A673 (cell line): ENCODE data around the gene PPP1R3A. TPM values are rescaled to one million over a fixed set of nuclear protein-coding genes. Genes with fewer than 3 reads are reported as not detected.

ENCODE experiments used
- BruUV-seq: library from RNA; stranded (reverse); fragments of 400-500 nt; replicated peaks from 2 replicates; lab custom pipeline; 2021; lab: Mats Ljungman, UMichigan
- CTCF ChIA-PET: fragments of 300-600 bp; sonication (Branson Sonifier 250); formaldehyde crosslinking; loops from one replicate; lab custom pipeline; 2022; ENCODE audit warnings: antibody characterized with exemption; lab: Charles Lee
- POLR2A ChIA-PET: fragments of 300-600 bp; sonication (Branson Sonifier 250); formaldehyde crosslinking; loops from one replicate; lab custom pipeline; 2022; ENCODE audit warnings: antibody characterized with exemption; ENCODE audit not compliant: low non-redundant PET; lab: Charles Lee
- DNase-seq: peaks from one replicate; pipeline ENCODE4 v3.0.0-alpha.2; 2015; ENCODE audit warnings: low spot score
- H3K27ac ChIP-seq: fragments of 200-600 bp; sonication (generic); 2 replicates; pipeline ENCODE4 v1.5.1; 2016; ENCODE audit warnings: mixed run types, low read depth, mild to moderate bottlenecking, mixed read lengths, antibody characterized with exemption, low read length; ENCODE audit not compliant: poor library complexity, severe bottlenecking
- H3K27me3 ChIP-seq: fragments of 200-600 bp; sonication (generic); replicated peaks from 2 replicates; pipeline ENCODE4 v1.6.1; 2017; ENCODE audit warnings: mixed run types, low read depth, mild to moderate bottlenecking, mixed read lengths, antibody characterized with exemption, low read length; ENCODE audit not compliant: insufficient read depth, poor library complexity
- H3K36me3 ChIP-seq: fragments of 200-600 bp; sonication (generic); 2 replicates; pipeline ENCODE4 v1.6.1; 2016; ENCODE audit warnings: mixed run types, mild to moderate bottlenecking, mixed read lengths, antibody characterized with exemption, low read length; ENCODE audit not compliant: insufficient read depth, poor library complexity, severe bottlenecking
- H3K4me1 ChIP-seq: fragments of 200-600 bp; sonication (generic); 2 replicates; pipeline ENCODE4 v1.6.1; 2017; ENCODE audit warnings: mixed run types, mild to moderate bottlenecking, mixed read lengths, antibody characterized with exemption, low read length; ENCODE audit not compliant: insufficient read depth, poor library complexity, severe bottlenecking
- H3K4me3 ChIP-seq: fragments of 200-600 bp; sonication (generic); 2 replicates; pipeline ENCODE4 v1.5.1; 2016; ENCODE audit warnings: low read depth, mixed run types, mild to moderate bottlenecking, mixed read lengths, low read length; ENCODE audit not compliant: poor library complexity, severe bottlenecking
- H3K9me3 ChIP-seq: fragments of 200-600 bp; sonication (generic); 2 replicates; pipeline ENCODE4 v1.6.1; 2016; ENCODE audit warnings: mixed run types, low read depth, mild to moderate bottlenecking, mixed read lengths, antibody characterized with exemption, low read length; ENCODE audit not compliant: poor library complexity, severe bottlenecking
- CTCF ChIP-seq: fragments of 300-800, 200-600 bp; sonication (generic); conservative IDR thresholded peaks from 2 replicates; pipeline ENCODE4 v1.5.1; 2017; ENCODE audit warnings: low read depth, mild to moderate bottlenecking, antibody characterized with exemption, low read length, moderate library complexity, mixed read lengths
- EZH2 ChIP-seq: fragments of 200-600 bp; sonication (generic); IDR thresholded peaks from 2 replicates; pipeline ENCODE4 v1.6.1; 2017; ENCODE audit warnings: borderline replicate concordance, low read depth, mild to moderate bottlenecking, mixed read lengths, antibody characterized with exemption, low read length; ENCODE audit not compliant: poor library complexity, severe bottlenecking
- intact Hi-C: fragments of 100-400 bp; cut with micrococcal nuclease; formaldehyde crosslinking; loops from one replicate; pipeline ENCODE4 v1.10.0; 2022; ENCODE audit not compliant: unreplicated experiment
- total RNA-seq: library from RNA; stranded (reverse); gene quantifications from 2 replicates; pipeline ENCODE4 v1.2.3, GENCODE V29; 2021

Gene PPP1R3A
- total RNA-seq, 1 experiment from 2014 or later = not detected

GRCh38 chr7:113873554-113874151 lies 45.2 kb downstream of the PPP1R3A start:
- H3K36me3 ChIP-seq = no peaks in the 10 kb centered on the region
- intact Hi-C loops = no loop called here
- H3K27me3 ChIP-seq = no peaks in the 10 kb centered on the region
- no TSS peak for BruUV-seq
- CTCF ChIA-PET = no interaction called here
- no peaks in the 10 kb centered on the region for H3K9me3 ChIP-seq
- H3K4me1 ChIP-seq = no peaks in the 10 kb centered on the region
- H3K27ac ChIP-seq = no peak overlapping the region
- H3K4me3 ChIP-seq = no peak overlapping the region
- TF ChIP-seq EZH2 = no peak
- TF ChIP-seq CTCF = no peak
- DNase-seq = no peak
- POLR2A ChIA-PET = no interaction called here

DNA sequence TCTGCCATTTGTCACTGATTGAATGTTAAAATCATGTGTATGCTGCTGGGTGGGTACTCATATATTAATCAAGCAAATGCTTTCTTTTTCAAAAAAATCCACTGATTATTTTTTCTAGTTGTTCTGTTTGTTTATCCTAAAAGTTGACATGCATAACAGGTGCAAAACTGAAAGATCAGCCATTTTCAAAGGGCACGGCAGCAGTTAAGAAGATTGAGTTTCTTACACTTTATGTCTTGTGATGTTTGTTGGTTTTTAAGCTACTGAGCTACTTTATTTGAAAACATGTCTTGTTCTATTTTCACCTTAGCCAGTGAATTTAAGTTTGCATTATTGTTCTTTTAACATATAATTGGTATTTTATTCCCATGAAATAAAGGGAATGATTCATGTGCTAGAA lies 45.8 kb downstream of the PPP1R3A start:
- intact Hi-C loops = no loop called here
- Histone ChIP-seq H3K27me3 (no peaks in the 10 kb centered on the region), H3K4me1 (no peaks in the 10 kb centered on the region), H3K36me3 (no peaks in the 10 kb centered on the region), H3K9me3 (no peaks in the 10 kb centered on the region), H3K4me3 (no peak overlapping the region), H3K27ac (no peak overlapping the region)
- POLR2A ChIA-PET = no interaction called here
- TF ChIP-seq CTCF (no peak), EZH2 (no peak)
- no peak for DNase-seq
- CTCF ChIA-PET = no interaction called here
- no TSS peak for BruUV-seq

DNA sequence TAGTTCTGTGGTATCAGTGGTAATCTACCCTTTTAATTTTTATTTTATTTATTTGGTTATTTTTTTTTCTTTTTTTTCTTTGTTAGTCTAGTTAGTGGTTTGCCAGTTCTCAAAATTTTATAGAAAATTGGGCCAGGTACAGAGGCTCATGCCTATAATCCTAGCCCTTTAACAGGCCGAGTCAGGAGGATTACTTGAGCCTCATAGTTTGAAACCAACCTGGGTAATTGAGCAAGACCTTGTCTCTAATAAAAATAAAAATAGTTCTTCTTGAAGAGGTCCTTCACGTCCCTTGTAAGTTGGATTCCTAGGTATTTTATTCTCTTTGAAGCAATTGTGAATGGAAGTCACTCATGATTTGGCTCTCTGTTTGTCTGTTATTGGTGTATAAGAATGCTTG lies 51.5 kb downstream of the PPP1R3A start:
- H3K9me3 ChIP-seq = no peaks in the 10 kb centered on the region
- H3K27me3 ChIP-seq = no peaks in the 10 kb centered on the region
- TF ChIP-seq EZH2 = no peak
- no peak for TF ChIP-seq CTCF
- H3K36me3 ChIP-seq = no peaks in the 10 kb centered on the region
- H3K4me1 ChIP-seq = no peaks in the 10 kb centered on the region
- no peak overlapping the region for H3K4me3 ChIP-seq
- ChIA-PET POLR2A (no interaction called here), CTCF (no interaction called here)
- no peak overlapping the region for H3K27ac ChIP-seq
- intact Hi-C loops = no loop called here
- DNase-seq = no peak
- BruUV-seq = no TSS peak
